RKO (cell line): ENCODE results near the gene NTRK3.

Source experiments
- DNase-seq: peaks from one replicate; pipeline ENCODE4 v3.0.0-alpha.2; 2016; ENCODE audit warnings: low spot score

Gene NTRK3

DNA sequence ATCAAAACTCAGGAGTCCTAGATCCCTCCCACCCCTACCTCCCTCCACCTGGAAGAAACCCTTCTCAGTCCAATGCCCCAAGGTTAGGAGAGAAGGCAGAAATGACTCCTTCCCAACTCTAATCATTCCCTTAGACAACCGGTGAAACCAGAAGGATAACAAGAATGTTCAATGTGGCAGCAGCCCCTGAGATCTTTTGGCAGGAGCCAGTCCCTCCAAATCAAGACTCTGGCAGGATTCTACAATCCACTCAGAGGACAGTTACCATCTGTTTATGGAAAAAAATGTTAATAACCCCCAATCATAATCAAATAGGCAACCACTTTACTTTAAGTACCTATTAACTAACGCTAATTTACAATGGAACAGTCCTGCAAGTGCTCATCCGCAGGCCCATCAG is 136.5 kb downstream of the NTRK3 start:
- DNase-seq: no peak

- no peak for DNase-seq
Measured at GRCh38 chr15:88118741-88119140, 137.8 kb downstream of the NTRK3 start.

DNA sequence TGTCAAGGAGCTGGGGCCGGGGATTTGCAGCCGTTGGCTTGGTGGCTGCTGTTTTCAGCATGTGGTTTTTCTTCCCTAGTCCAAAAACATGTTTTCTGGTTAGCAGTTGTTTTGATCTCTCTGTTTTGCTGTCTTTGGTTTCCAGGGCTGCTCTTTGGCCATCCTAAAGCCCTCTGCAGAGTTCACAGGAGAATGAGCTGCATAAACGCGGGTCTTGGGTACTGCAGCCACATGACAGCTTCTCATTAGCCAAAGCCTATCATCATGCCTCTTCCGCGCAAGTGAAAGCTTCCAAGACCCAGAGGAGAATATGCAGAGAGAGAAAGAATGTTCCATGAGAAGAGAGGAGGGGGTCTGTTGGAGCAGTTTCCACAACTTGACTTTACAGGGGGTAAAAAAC is 138.5 kb downstream of the NTRK3 start:
- no peak for DNase-seq

GRCh38 chr15:88115486-88116152 is 140.9 kb downstream of the NTRK3 start:
- no peak for DNase-seq

DNA sequence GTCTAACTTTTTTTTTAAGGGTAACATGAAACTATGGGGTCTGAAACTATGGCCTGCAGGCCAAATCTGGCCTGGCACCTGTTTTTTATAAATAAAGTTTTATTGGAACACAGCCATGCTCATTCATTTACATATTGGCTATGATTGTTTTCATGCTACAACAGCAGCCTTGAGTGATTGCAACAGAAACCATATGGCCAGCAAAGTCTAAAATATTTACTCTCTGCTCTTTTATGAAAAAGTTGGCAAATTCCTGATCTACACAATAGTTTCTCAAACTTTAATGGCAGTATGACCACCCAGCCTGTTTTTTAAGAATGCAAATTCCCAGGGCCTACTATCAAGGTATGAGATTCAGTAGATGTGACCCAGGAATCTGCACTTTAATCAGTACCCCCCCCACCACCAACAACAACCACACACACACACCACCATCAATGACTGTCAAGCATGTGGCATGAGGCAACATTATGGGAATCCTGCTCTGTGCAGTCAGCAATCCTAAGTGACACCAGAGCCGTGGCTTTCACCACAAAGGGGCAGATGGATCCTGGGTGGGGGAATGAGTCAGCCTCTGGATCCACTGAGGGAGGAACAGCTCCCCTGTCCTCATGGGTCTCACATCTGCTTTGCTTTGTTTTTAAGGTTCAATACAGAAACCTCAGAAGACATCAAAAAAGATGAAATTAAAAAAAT is 142.8 kb downstream of the NTRK3 start:
- DNase-seq: no peak

GRCh38 chr15:88108991-88109390 is 147.5 kb downstream of the NTRK3 start:
- DNase-seq: no peak

DNA sequence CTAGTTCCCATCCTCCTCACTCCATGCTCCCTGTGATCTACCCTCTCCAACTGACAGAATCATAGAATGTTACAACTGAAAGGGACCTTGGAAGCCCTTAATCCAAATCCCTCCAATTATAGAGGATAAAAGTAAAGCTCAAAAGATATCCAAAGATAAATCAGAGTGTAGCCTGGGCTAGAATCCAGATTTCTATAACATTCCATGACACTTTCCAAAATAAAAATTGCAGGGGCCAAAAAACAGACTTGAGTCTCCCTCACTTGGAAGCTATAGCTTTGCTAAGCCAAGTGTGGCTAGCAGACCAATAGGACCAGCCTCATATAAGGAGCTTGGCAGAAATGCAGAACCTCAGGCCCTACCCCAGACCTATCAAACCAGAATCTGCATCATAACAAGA is 148.1 kb downstream of the NTRK3 start:
- DNase-seq: no peak

- no peak for DNase-seq
Measured at GRCh38 chr15:88106074-88106473, 150.5 kb downstream of the NTRK3 start.

GRCh38 chr15:88104357-88104756 is 152.2 kb downstream of the NTRK3 start:
- no peak for DNase-seq

DNA sequence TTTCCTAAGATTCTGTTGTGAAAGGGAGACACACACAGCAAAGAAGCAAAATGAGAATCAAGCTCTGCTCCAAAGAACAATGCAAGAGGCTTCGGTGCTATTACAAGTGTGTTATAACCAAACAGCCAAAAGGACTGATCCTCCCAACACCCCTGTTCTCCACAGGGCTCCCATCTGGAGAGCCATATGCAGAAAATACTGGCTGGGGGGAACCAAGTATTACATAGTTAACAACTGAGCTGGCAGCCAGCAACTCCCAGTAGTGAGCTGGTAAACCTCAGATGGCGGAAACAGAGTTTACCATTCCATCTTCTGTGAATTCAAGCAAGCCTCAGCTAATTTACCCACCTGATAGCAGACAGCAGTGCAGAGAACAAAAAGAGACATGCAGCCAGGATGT is 156.4 kb downstream of the NTRK3 start:
- DNase-seq: no peak

- DNase-seq: no peak
Measured at GRCh38 chr15:88098361-88098760, 158.2 kb downstream of the NTRK3 start.

DNA sequence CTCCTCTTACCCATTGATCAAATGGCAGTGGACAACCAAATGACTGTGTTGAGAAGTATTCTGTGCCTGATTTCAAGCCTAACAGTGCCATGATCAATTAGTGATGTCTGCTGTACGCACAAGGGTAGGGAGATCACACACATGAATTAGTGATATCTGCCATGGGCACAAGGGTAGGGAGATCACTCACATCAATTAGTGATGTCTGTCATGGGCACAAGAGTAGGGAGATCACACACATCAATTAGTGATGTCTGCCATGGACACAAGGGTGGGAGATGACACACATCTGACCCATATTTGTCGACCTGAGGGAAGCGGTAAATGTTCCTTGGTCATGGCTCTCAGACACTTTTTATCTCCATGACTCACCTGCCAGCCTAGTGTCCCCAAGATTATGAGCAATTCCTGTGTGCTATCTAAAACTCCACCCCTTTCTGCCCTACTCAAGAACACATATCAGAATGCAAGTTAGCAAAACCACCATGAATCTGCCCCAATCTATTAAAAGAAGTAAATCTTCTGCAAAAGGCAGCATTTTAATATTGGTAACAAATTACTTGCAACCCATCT is 165.0 kb downstream of the NTRK3 start:
- DNase-seq: no peak

DNA sequence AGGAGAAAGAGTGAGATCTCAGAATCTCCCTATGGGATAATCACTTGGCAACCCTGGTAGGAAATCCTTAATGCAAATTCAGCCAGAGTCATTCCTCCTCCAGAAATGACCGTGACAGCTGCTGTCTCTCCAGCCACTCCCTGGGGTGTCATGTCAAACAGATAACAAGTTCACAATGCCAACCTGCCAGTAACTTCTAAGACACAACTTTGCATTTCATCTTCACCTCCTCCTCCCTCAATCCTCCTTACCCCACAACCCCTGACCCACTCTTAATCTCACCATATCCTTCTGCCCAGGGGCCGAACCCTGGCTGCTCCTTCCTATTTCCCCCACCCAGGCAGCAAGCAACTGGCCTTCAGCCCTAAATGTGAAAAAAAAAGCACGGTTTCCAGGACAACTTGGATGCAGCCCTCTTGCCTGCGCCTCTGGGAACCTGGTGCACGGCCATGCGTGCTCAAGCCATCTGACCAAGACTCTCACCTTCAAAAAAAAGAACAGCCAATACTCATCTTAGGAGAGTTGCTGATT is 166.0 kb downstream of the NTRK3 start:
- DNase-seq: no peak

DNA sequence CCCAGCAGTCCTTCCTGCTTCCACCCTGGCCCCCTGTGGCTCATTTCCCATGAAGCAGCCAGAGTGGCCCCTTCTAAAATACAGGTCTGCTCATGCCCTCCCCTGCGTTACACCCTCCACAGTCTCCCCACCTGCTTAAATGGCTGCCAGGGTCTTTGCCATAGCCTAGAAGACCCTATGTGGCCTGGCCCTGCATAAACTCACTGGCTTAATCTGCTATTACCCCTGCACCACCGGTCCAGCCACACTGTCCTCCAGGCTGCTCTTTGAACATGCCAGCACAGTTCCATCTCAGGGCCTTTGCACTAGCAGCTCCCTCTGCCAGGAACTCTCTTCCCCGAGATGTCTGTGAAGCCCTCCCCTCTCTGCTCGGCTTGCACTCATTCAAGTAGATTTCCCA is 166.8 kb downstream of the NTRK3 start:
- DNase-seq: no peak

DNA sequence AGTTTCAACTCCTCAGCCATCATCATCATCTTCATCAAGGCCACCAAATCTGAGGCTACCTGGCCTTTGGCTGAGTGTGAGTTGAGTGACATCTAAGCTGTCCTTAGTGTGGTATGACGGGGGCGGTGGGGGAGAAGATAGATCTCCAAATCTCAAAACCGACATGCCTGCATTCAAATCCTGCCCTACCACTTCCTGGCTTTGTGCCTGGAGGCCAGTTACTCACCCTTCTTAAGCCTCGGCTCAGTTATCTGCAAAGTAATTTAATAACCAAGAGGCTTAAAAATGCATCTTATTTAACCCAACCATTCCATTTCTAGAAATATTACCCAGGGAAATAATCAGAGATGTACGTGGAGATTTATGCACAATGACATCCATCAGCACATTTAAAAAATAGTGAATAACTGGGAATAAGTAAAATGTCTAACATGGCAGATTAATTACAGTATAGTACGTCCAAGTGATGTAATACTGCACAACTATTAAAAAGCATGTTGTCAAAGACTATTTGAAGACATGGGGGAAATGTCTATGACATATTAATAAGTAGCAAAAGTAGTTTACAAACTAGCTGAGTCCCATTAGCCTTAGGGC is 167.4 kb downstream of the NTRK3 start:
- DNase-seq: no peak

DNA sequence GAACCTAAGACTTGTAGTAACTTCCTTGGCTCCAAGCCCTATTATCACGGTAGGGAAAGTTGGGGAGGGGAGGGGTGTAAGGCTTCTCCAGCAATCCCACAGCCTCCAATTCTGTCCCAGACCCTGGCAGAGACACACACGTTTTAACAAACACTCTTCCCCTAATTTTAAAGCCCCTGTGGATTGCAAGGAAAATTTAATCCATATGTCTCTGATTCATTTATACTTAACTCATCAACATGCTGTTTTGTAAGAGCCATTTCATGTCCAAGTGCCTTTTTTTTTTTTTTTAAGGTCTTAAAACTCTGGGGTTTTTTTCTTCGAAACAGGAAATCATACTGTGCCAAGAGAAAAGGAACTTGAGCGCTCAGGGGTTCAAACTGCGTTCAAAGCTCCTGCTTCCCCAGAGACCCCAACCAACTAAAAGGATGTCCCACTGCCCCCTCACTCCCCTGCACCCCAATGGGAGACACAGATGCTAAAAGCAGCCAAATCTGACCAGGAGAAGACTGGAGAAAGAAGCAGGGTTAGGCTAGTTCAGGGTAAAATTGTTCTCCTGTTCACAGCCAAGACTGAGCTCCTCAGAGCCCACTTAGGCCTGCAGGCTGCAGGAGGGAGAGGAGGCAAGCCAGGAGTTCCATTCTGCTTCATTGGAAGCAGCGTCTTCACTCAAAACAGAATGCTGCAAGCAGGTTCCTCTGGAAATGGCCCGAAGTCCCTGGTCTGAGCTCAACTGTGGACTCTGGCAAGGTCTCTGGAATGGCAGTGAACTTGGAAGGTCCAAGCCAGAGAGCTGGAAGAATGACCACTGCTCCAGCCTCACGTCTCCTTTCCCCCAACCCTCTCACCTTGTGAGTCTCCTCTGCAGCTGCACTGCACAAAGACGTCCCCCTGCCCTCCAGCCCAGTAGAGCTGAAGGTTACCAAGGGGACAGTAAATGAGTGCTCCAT is 172.5 kb downstream of the NTRK3 start:
- no peak for DNase-seq

DNA sequence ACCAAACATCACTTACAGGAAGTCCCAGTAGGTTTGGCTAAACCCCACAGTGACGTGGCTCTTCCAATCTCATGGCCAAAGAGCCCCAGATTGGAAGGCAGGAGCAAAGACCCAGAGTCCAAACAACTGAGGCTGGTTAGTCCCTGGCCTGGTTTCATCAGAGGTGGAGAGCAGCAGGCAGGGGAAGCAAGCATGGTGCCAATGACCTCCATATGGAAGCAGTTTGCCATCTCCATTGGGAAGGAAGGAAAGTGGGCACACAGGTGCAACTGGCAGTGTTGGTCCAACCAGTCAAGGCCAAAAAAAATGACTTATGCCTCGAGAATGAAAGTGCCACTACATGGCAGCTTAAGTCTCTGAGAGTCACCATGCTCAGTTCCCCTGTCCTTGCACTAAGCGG is 175.9 kb downstream of the NTRK3 start:
- DNase-seq: no peak

DNA sequence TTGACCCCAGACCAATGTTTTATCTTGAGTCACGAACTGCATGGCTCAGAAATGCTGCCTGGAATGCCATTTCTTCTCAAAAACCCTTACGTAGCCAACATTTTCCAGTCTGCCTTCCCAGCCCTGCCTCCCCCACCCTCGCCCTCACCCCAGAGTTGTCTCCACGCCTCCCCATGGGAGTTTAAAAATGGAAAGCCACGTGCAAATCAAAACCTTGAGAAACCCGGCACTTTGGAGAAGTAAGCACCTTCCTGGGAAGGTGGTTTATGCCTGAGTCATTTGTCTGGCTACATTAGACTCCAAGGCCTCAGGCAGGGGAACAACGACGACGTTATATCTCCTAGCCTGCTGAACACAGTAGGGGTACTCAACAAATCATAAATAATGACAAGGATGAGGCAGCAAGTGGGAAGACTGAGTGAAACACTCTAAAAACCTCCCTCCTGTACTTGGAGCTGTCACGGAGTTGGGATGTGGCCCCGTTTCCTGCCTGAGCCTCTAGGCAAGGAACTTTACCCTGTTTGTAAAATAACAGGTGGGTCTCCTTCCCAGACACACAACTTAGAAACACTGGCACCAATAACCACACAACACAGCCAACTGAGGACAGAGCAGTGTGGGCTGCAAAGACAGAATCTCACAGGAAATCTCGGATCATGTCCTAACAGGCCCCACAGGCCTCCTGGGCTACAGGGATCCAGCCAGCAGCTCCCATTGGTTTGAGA is 179.1 kb downstream of the NTRK3 start:
- no peak for DNase-seq

DNA sequence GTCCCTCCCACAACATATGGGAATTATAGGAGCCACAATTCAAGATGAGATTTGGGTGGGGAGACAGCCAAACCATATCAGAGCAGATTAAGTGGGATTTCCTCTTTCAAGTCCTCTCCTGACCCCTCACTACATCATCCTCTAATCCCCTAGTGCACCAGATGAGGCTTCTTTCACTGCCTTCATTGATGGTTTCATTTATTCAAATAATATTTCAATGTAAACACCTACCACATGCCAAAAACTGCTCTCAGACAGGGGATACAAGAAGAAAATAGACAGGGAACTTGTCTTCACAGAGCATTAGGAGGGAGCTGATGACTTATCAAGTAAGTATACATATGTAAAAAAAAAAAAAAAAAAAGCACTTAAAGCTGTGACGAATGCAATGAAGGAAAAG is 180.2 kb downstream of the NTRK3 start:
- DNase-seq: no peak

- DNase-seq: no peak
Measured at GRCh38 chr15:88075102-88075501, 181.4 kb downstream of the NTRK3 start.

GRCh38 chr15:88074386-88074785 is 182.2 kb downstream of the NTRK3 start:
- DNase-seq: no peak
